ENCODE measurements around the gene TBCE. TPM values are rescaled to one million over a fixed set of nuclear protein-coding genes. Genes with fewer than 3 reads are reported as not detected.

TBCE gene
- total RNA-seq, 2 experiments from 2014 or later, result 21.8 to 24.0 TPM

DNA sequence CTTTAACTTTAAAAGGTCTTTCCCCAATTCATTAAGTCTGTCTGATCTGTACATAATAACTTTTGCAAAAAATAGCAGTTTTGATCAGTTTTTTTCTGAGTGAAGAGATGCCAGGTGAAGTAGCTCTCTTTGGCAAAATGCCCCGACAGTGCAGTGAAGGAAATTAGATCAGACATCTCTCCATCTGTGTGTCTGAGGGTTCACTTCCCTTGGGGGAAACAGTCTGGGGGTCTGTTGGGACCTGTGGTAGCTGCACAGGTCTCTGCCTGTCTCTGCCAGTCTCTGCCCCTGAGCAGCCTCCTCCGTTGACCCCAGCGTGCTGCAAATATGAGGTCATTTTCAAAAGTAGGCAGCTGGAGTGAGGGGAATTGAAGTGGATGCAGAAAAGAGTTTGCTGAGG lies 54.5 kb downstream of the TBCE start:
- ChIA-PET POLR2A (no interaction called here), CTCF (interaction anchor here (1.2 to 1.4 kb wide), 3 partner anchors 317 to 320 kb away, joined by 3 to 4 read pairs (median 3); no protein-coding TSS in a partner anchor)
- no peak for DNase-seq
- intact Hi-C loops (cut with micrococcal nuclease), result no loop called here
- Mint-ChIP-seq H3K27me3 (no peaks in the 10 kb centered on the region), H3K27ac (no peak overlapping the region), H3K4me3 (no peak overlapping the region), H3K36me3 (ENCODE audit: low read depth) (peaks cover 10% of the 10 kb centered on the region), H3K9me3 (no peaks in the 10 kb centered on the region), H3K4me1 (ENCODE audit: low read depth) (peaks cover 27% of the 10 kb centered on the region)
- TF ChIP-seq, protein P1, sequence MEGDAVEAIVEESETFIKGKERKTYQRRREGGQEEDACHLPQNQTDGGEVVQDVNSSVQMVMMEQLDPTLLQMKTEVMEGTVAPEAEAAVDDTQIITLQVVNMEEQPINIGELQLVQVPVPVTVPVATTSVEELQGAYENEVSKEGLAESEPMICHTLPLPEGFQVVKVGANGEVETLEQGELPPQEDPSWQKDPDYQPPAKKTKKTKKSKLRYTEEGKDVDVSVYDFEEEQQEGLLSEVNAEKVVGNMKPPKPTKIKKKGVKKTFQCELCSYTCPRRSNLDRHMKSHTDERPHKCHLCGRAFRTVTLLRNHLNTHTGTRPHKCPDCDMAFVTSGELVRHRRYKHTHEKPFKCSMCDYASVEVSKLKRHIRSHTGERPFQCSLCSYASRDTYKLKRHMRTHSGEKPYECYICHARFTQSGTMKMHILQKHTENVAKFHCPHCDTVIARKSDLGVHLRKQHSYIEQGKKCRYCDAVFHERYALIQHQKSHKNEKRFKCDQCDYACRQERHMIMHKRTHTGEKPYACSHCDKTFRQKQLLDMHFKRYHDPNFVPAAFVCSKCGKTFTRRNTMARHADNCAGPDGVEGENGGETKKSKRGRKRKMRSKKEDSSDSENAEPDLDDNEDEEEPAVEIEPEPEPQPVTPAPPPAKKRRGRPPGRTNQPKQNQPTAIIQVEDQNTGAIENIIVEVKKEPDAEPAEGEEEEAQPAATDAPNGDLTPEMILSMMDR (IDR thresholded peaks at IDR 0.05), result no peak
- ATAC-seq, result no peak

DNA sequence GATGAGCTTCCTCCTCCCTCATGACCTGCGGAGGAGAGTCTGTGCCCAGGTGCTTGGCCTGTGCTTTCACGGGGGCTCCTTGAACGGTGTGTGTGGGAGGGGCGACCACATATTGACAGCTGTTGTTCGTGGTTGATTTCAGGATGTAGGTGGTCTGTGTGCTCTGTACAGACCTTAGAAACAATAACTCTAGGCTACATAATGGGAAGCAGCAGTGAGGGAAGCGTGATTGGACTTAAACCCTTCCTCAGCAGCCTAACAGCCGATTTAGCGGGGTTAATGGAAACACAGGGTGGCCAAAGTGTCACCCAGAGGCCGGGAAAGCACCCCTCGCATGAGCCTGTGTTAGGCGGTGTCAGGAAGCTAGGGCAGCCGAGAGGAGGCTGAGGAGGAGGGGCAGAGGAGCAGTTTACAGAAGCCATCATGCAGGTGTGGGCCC lies 56.0 kb downstream of the TBCE start:
- Mint-ChIP-seq H3K27me3 (no peaks in the 10 kb centered on the region), H3K27ac (peak overlapping the region; percentile 54), H3K4me1 (ENCODE audit: low read depth) (peaks cover 27% of the 10 kb centered on the region), H3K9me3 (no peaks in the 10 kb centered on the region), H3K36me3 (ENCODE audit: low read depth) (peaks cover 7% of the 10 kb centered on the region), H3K4me3 (peak overlapping the region; percentile 18)
- DNase-seq, result peak; percentile 74
- POLR2A ChIA-PET, result interaction anchor here (0.9 to 1.4 kb wide), 3 partner anchors 82 to 316 kb away, joined by 3 to 5 read pairs (median 4); partner anchors contain the start of gene B3GALNT2
- ATAC-seq, result peak; percentile 94
- intact Hi-C loops (cut with micrococcal nuclease), result no loop called here
- TF ChIP-seq, protein P1 (IDR thresholded peaks at IDR 0.05), result no peak
- CTCF ChIA-PET, result interaction anchor here (1.3 to 1.4 kb wide), 2 partner anchors 320 to 330 kb away, joined by 3 read pairs; no protein-coding TSS in a partner anchor

DNA sequence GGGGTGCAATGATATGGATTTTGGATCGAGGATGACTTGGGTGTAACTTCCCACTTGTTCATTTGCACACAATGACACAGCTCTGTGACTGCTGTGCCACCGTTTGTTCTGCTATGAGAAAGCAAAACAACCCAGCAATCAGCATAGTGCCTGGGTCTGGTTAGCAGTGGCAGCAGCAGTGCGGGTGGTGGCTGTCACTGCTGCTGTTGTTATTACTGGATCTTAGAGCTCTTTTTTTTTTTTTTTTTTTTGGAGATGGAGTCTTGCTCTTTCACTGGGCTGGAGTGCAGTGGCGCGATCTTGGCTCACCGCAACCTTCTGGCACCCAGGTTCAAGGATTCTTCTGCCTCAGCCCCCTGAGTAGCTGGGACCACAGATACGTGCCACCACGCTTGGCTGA lies 56.9 kb downstream of the TBCE start:
- H3K4me3 Mint-ChIP-seq, result no peak overlapping the region
- TF ChIP-seq, protein P1 (IDR thresholded peaks at IDR 0.05), result no peak
- intact Hi-C loops (cut with micrococcal nuclease), result no loop called here
- POLR2A ChIA-PET, result interaction anchor here (0.9 kb wide), 1 partner anchor 317 kb away, joined by 4 read pairs; no protein-coding TSS in a partner anchor
- H3K4me1 Mint-ChIP-seq (ENCODE audit: low read depth), result peaks cover 27% of the 10 kb centered on the region
- H3K9me3 Mint-ChIP-seq, result no peaks in the 10 kb centered on the region
- no peak for ATAC-seq
- H3K27ac Mint-ChIP-seq, result no peak overlapping the region
- CTCF ChIA-PET, result interaction anchor here (1.3 to 1.4 kb wide), 2 partner anchors 319 to 331 kb away, joined by 3 to 4 read pairs; no protein-coding TSS in a partner anchor
- no peak for DNase-seq
- no peaks in the 10 kb centered on the region for H3K27me3 Mint-ChIP-seq
- peaks cover 7% of the 10 kb centered on the region for H3K36me3 Mint-ChIP-seq (ENCODE audit: low read depth)

DNA sequence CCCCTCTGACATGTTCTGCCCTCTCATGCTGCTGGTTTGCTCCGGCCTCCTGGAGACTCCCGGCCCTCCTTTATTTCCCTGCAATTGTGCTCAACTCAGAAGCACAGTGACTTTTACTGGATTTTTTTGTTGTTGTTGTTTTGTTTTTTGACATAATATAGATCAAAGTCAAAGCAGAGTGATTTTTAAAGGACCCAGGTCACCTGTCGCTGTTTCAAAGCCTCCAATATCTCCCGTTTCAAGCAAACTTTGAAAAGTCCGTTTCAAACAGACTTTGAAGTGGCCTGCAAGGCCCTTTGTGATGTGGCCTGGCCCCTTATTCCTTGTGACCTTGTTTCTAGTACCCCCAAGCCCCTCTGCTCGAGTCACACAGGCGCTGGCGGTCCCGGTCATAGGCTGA lies 58.1 kb downstream of the TBCE start:
- Mint-ChIP-seq H3K27ac (no peak overlapping the region), H3K4me3 (no peak overlapping the region)
- intact Hi-C loops (cut with micrococcal nuclease), result no loop called here

DNA sequence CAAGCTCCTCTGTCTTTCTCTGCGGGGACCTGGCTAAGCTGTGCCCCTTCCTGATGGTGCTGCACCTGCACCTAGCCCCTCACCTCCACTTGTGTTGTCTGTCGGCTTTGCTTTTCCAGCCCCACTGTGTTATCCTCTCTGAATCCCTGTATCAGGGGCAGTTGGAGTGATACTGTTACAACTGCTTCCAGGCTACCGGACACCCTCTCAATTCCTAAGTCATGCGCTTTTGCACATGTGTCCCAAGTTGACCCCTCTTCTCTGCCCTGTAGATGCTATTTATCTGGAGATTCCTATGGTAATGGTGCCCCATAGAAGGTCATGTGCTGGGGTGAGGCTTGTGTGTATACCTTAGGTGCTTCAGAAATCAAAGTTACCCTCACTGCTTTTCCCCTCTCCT lies 58.9 kb downstream of the TBCE start:
- ChIA-PET CTCF (interaction anchor here (3.4 kb wide), 1 partner anchor 10 kb away, joined by 24 read pairs; no protein-coding TSS in a partner anchor), POLR2A (no interaction called here)
- Mint-ChIP-seq H3K27me3 (no peaks in the 10 kb centered on the region), H3K27ac (no peak overlapping the region), H3K4me3 (no peak overlapping the region), H3K4me1 (ENCODE audit: low read depth) (peaks cover 27% of the 10 kb centered on the region), H3K9me3 (no peaks in the 10 kb centered on the region), H3K36me3 (ENCODE audit: low read depth) (peaks cover 5% of the 10 kb centered on the region)
- intact Hi-C loops (cut with micrococcal nuclease), result no loop called here
- DNase-seq (no peak), ATAC-seq (no peak)
- TF ChIP-seq, protein P1 (IDR thresholded peaks at IDR 0.05), result no peak

More for the DNA sequence above, 58.1 kb downstream of the TBCE start:
- no peaks in the 10 kb centered on the region for H3K9me3 Mint-ChIP-seq
- TF ChIP-seq, protein P1 (IDR thresholded peaks at IDR 0.05), result no peak
- peaks cover 5% of the 10 kb centered on the region for H3K36me3 Mint-ChIP-seq (ENCODE audit: low read depth)
- no peaks in the 10 kb centered on the region for H3K27me3 Mint-ChIP-seq
- ChIA-PET POLR2A (no interaction called here), CTCF (interaction anchor here (3.4 kb wide), 1 partner anchor 9 kb away, joined by 24 read pairs; no protein-coding TSS in a partner anchor)
- no peak for DNase-seq
- peaks cover 27% of the 10 kb centered on the region for H3K4me1 Mint-ChIP-seq (ENCODE audit: low read depth)
- no peak for ATAC-seq
